ENCODE measurements around the gene CCR6. TPM values are rescaled to one million over a fixed set of nuclear protein-coding genes. Genes with fewer than 3 reads are reported as not detected.
"Not testable (repeated sequence)": the region's sequence is repeated elsewhere in the genome, so short reads cannot be mapped to it uniquely, and the experiment has no call there.

The CCR6 gene
- total RNA-seq, result not detected
- 0.20 TPM for polyA plus RNA-seq

DNA sequence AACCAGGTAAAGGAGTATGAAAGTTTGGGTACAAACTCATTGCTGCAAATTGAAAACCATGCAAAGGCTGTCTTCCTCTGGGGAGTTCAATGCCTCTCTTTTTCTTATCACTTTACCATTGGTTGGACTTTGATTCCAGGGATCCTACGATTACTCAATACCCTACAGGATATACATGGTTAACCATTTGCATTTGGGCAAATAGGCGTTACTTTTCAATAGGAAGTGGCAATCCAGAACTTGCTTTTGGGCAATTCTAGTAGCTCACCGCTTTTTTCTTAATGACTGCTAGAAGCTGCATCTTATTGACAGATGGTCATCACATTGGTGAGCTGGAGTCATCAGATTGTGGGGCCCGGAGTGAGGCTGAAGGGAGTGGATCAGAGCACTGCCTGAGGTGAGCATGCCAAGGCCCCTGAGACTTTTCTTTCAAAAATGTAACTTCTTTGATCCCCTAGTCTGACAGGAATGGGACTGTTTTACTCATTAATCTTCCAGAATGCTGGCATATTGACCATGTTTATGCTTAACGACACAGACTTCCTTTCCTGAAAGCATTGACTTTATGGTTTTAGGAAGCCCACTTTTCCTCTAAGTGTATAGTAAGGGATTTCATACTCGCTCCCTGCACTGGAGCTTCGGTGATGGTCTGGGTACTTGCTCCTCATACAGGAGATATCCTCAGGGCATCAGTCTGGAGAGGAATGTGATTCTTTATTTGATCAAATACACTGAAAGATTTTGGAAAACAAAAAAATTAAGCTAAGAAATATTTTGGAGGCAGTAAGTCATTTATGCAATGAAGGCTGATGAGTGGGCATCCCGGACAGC lies at the start of gene CCR6:
Gene CCR6, plus strand, starts transcription at position 270 of the 831 bp plus-strand sequence. CDS start 13,039 bp downstream, outside the sequence.
- no peaks in the 10 kb centered on the region for H3K4me1 ChIP-seq (ENCODE audit: insufficient read depth)
- 81% methylated on average over 8 of the region's 8 CpGs for WGBS
- H3K27ac ChIP-seq (ENCODE audit: low read depth), result no peak within 1 kb of the TSS
- no peak for DNase-seq (ENCODE audit: extremely low spot score)
- no peak within 1 kb of the TSS for H3K4me3 ChIP-seq (ENCODE audit: low read depth, low read length)
- no peaks in the 10 kb centered on the region for H3K36me3 ChIP-seq (ENCODE audit: insufficient read depth)

GRCh38 chr6:167073679-167074274 lies 49.1 kb upstream of the CCR6 start:
- H3K4me1 ChIP-seq (ENCODE audit: insufficient read depth), result no peaks in the 10 kb centered on the region
- H3K27ac ChIP-seq (ENCODE audit: low read depth), result no peak overlapping the region
- no peaks in the 10 kb centered on the region for H3K36me3 ChIP-seq (ENCODE audit: insufficient read depth)
- no peak for DNase-seq (ENCODE audit: extremely low spot score)
- no peak overlapping the region for H3K4me3 ChIP-seq (ENCODE audit: low read depth, low read length)

GRCh38 chr6:167077241-167077932 lies 45.5 kb upstream of the CCR6 start:
- Histone ChIP-seq H3K4me3 (ENCODE audit: low read depth, low read length) (no peak overlapping the region), H3K4me1 (ENCODE audit: insufficient read depth) (no peaks in the 10 kb centered on the region), H3K27ac (ENCODE audit: low read depth) (no peak overlapping the region), H3K36me3 (ENCODE audit: insufficient read depth) (no peaks in the 10 kb centered on the region)
- 72% methylated on average over 15 of the region's 15 CpGs for WGBS
- no peak for DNase-seq (ENCODE audit: extremely low spot score)

DNA sequence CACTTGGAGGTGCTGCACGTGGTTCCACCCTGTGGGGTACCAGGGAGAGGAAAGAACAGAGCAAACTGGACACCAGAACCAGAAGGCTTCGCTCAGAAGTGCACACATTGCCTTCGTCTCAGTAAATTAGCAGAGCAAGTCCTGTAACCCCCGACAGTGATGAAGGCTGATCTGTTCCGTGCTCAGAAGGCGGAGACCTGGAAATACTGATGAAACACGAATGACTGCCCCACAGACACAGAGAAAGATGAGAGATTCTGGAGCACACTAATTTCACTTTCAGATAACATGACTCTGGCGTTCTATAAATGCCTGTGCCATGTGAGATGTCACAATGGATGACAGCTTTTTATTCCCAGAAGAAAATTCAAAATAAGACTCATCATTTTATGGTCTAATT lies 44.2 kb upstream of the CCR6 start:
- 58% methylated on average over 8 of the region's 8 CpGs for WGBS

DNA sequence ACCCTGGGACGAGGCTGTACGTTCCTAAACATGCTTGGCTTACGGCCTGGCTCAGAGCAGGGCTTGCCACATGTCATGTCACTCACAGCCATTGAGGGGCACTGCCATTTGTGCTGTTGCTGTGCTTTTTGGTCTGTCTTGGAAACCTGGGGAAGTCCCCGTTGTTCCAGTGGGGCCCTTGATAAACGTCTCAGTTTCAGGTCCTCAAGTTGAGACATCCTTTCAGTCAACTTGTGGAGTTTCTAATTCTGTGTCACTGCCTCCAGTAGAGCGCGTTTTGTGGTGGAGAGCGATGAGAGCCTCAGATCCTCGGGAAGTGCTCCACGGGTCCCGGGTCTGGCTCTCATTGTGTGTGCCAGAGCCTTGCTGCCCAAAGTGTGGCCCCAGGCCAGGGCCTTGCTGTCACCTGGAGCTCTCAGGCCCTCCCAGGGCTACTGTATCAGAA lies 43.0 kb upstream of the CCR6 start:
- H3K27ac ChIP-seq (ENCODE audit: low read depth), result no peak overlapping the region
- no peak overlapping the region for H3K4me3 ChIP-seq (ENCODE audit: low read depth, low read length)
- H3K36me3 ChIP-seq (ENCODE audit: insufficient read depth), result no peaks in the 10 kb centered on the region
- DNase-seq (ENCODE audit: extremely low spot score), result no peak
- no peaks in the 10 kb centered on the region for H3K4me1 ChIP-seq (ENCODE audit: insufficient read depth)
- 81% methylated on average over 11 of the region's 11 CpGs for whole genome bisulfite sequencing

More for the DNA sequence above, 44.2 kb upstream of the CCR6 start:
- Histone ChIP-seq H3K4me1 (ENCODE audit: insufficient read depth) (no peaks in the 10 kb centered on the region), H3K27ac (ENCODE audit: low read depth) (no peak overlapping the region), H3K4me3 (ENCODE audit: low read depth, low read length) (no peak overlapping the region), H3K36me3 (ENCODE audit: insufficient read depth) (no peaks in the 10 kb centered on the region)
- no peak for DNase-seq (ENCODE audit: extremely low spot score)

GRCh38 chr6:167087857-167088354 lies 35.0 kb upstream of the CCR6 start:
- Histone ChIP-seq H3K4me1 (ENCODE audit: insufficient read depth) (no peaks in the 10 kb centered on the region), H3K36me3 (ENCODE audit: insufficient read depth) (no peaks in the 10 kb centered on the region), H3K27ac (ENCODE audit: low read depth) (no peak overlapping the region), H3K4me3 (ENCODE audit: low read depth, low read length) (no peak overlapping the region)
- WGBS, result 87% methylated on average over 3 of the region's 3 CpGs
- no peak for DNase-seq (ENCODE audit: extremely low spot score)

- not testable (repeated sequence) for DNase-seq (ENCODE audit: extremely low spot score); H3K36me3 ChIP-seq (ENCODE audit: insufficient read depth); H3K27ac ChIP-seq (ENCODE audit: low read depth); H3K4me3 ChIP-seq (ENCODE audit: low read depth, low read length); H3K4me1 ChIP-seq (ENCODE audit: insufficient read depth)
These were observed 34.2 kb upstream of the CCR6 start for GRCh38 chr6:167088741-167089140.

GRCh38 chr6:167089243-167090142 lies 33.4 kb upstream of the CCR6 start:
- Histone ChIP-seq H3K36me3 (ENCODE audit: insufficient read depth) (no peaks in the 10 kb centered on the region), H3K27ac (ENCODE audit: low read depth) (no peak overlapping the region), H3K4me1 (ENCODE audit: insufficient read depth) (no peaks in the 10 kb centered on the region), H3K4me3 (ENCODE audit: low read depth, low read length) (no peak overlapping the region)
- DNase-seq (ENCODE audit: extremely low spot score), result no peak
- WGBS, result 90% methylated on average over 11 of the region's 11 CpGs

- 88% methylated on average over 4 of the region's 4 CpGs for WGBS
- Histone ChIP-seq H3K27ac (ENCODE audit: low read depth) (no peak overlapping the region), H3K36me3 (ENCODE audit: insufficient read depth) (no peaks in the 10 kb centered on the region), H3K4me3 (ENCODE audit: low read depth, low read length) (no peak overlapping the region), H3K4me1 (ENCODE audit: insufficient read depth) (no peaks in the 10 kb centered on the region)
- DNase-seq (ENCODE audit: extremely low spot score), result no peak
These were observed 32.7 kb upstream of the CCR6 start for GRCh38 chr6:167090171-167090570.

- no peak for DNase-seq (ENCODE audit: extremely low spot score)
- Histone ChIP-seq H3K27ac (ENCODE audit: low read depth) (no peak overlapping the region), H3K36me3 (ENCODE audit: insufficient read depth) (no peaks in the 10 kb centered on the region), H3K4me3 (ENCODE audit: low read depth, low read length) (no peak overlapping the region), H3K4me1 (ENCODE audit: insufficient read depth) (no peaks in the 10 kb centered on the region)
- WGBS, result 79% methylated on average over 16 of the region's 16 CpGs
These were observed 31.7 kb upstream of the CCR6 start for GRCh38 chr6:167091026-167091804.

DNA sequence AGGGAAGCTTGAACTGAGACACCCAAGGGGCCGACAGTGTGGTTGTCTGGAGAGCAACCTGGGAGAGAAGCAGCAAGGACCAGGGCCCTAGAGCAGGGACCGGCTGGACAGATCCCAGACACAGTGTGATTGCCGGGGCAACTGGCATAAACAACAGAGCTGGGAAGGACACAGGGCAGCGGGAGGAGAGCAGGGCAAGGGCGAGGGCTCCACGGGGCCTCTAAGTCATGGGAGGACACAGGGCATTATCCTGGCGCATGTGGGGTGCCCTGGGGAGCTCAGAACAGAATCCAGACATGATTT lies 31.1 kb upstream of the CCR6 start:
- Histone ChIP-seq H3K4me3 (ENCODE audit: low read depth, low read length) (no peak overlapping the region), H3K27ac (ENCODE audit: low read depth) (no peak overlapping the region), H3K36me3 (ENCODE audit: insufficient read depth) (no peaks in the 10 kb centered on the region), H3K4me1 (ENCODE audit: insufficient read depth) (no peaks in the 10 kb centered on the region)
- no peak for DNase-seq (ENCODE audit: extremely low spot score)
- WGBS, result 39% methylated on average over 7 of the region's 7 CpGs

- no peak overlapping the region for H3K4me3 ChIP-seq (ENCODE audit: low read depth, low read length)
- H3K27ac ChIP-seq (ENCODE audit: low read depth), result no peak overlapping the region
- H3K4me1 ChIP-seq (ENCODE audit: insufficient read depth), result no peaks in the 10 kb centered on the region
- no peak for DNase-seq (ENCODE audit: extremely low spot score)
- WGBS, result 84% methylated on average over 16 of the region's 16 CpGs
- H3K36me3 ChIP-seq (ENCODE audit: insufficient read depth), result no peaks in the 10 kb centered on the region
These were observed 30.1 kb upstream of the CCR6 start for GRCh38 chr6:167092672-167093339.

Measured in urinary bladder (tissue), 4 donors.